ENCODE data around the gene NFIL3.

NFIL3 gene

DNA sequence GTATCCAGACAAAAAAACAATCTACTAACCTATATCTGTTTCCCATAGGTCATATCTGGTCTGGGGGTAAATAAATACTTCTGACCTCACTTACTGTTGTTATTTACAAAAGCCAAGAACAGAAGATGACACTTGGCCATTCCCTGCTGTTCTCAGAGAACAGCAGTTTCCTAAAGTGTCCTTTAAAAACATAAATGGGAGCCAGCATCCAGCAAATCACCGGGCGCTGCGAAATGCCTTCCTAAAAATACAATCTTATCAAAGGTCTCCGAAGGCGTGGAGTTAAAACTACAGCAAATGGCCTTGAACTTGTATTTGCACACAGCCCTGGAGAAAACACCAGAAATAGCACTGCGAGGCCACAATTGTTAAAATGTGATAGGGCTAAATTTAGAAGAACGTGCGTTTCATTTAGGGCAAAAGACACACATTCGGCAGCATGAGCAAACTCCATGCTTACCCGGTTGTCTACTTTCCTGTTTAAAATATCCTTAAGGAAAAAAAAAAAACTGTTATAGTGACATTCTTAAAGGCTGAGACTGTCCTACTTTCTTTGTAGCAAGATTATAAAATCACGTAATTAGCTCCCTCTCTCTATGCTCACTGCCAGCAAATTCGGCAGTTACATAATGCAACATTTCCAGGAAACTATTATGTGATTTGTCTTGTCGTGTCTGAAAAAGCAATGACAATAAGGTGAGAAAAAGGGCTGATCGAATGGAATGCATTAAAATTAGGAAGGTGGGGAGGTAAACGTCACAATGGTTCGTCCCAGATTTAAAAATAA is 1.5 kb downstream of the NFIL3 start:
- no peak for DNase-seq

DNA sequence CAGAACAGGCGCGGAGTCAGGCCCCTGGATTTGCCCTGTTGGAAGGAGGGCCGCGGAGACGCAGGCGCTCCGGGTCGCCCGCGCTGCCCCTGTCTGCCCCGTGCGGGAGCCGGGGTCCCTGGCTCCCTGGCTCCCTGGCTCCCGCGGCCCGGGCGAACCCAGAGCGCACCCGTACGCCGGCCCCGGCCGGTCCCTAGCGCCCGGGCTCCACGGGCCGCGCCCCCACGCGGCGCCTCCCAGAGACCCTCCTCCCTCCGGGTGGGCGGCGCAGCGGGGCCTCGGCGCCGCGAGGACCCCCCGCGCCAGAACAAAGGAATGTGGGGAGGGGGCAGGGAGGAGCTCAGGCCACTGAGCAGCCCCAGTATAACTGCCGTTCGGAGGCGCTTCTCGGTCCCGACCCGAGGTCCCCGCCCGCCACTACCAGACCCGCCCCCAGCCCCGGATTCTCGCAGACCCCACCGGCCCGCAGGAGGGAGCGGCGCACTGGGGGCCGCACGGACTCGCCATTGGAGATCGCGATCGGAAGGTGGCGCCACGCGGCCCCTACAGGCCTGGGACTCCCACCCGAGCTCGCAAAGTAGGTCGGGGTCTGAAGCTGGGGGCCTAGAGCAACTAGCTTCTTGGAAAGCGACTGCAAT is 2.4 kb downstream of the NFIL3 start:
- DNase-seq, result no peak

DNA sequence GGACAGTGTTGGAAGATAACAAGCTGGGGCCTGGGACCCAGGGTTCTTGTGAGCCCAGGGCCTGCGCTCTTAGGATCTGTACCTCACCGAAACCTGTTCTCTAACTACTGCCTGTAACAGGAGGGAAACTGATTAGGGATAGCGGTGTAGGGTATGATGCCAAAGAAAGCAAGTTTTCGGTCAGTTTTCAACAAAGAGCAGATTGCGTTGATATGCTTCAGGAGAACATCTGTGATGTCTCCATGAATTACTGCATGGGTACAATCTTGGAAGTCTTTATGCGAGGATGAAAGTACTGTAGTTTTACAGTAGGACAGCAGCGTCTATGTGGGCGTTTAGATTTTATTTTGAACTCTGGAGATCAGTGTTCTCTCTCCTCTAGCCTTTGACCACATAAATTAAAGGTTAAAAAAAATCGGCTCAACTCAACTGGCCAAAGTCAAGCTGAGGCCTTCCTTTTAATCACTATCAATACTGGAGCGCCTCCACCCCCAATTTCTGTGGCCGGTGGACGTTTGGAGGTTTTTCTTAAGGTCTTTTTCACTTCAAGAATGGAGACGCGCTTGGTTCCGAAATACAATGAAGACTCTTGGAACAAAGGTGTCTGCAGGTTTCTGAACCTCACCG is 3.0 kb downstream of the NFIL3 start:
- no peak for DNase-seq

DNA sequence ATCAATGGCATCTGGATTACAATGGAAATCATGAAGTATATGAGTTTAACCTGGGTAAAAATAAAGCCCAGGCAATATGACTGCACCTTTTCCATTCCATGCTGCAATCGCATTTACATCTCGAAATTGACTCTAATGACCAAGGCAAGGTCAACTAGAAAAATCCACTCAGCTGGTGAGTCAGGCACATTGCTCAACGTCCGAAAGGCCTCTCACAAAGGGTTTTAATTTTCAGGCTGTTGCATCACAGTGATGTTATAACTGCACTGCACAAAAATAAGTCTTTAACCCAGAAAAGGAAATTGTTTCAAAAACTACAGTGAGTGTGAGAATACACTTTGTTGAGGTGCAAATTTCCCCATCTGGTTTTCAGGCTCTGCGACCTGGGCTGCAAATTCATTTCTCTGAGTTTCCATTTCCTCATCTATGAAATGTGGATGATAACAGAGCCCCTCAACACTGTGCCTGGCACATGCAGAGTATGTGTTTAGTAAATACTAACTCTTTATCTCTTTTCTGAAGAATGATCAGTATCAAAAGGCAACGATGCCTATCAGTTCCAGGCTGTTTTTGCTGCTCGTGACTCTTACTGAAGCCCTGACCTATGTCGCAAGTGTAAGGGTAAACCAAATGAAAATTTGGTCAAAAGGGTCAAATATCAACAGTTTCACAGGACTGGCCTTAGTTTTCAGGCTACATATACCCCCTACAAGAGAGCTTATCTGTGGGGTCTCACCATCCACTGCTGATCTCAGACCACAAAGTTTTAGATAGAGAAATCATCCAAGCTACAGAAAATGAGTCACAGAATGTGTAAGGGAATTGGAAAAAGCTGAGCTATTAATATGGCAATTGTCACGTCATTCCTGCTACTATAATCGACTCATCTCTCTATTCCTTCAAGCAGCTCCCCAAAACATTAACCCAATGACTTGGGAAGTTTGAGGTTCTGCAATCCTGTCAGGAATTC is 4.1 kb downstream of the NFIL3 start:
- DNase-seq, result no peak

DNA sequence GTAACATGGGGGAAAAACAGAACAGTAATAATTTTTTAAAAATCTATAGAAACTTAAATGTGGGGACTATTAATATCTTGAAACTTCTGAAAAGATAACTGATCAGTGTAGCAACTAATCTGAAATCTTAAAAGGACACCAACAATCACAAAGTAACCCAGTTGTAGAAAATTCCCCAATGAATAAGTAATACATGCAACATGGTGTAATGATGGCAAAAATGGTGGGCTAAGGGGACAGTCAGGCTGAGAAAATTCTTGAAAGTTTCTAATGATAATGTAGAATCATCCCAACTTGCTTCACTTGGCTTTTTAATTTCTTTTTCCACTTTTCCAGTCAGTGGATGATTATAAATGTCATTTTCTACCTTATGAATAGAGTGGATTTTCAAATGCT is 5.4 kb downstream of the NFIL3 start:
- no peak for DNase-seq

DNA sequence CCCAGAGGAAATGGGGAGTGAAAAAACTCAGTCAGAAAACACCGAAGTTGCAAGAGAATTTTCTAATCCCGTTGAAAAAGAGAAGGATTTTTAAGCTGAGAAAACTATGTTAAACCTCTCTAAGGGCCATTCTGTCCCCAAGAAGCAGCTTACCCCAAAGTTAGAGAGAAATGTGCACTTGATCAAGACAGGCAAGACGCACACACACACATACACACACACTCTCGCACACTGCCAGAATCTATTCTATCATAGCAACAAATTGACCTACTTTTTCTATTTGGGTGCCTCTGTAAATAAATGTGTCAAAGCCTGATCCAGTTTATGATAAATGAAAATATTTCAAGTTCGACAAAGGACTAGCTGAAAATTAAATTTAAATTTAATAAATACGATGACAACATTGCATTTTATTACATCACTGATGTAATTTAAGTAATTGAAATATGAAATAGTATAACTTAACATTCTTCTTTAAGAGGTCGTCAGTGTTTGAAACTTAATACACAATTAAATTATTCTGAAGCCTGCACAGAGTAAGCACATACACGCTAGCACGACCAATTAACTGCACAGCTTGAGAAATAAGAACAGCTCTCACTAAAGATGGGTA is 5.9 kb downstream of the NFIL3 start:
- no peak for DNase-seq

DNA sequence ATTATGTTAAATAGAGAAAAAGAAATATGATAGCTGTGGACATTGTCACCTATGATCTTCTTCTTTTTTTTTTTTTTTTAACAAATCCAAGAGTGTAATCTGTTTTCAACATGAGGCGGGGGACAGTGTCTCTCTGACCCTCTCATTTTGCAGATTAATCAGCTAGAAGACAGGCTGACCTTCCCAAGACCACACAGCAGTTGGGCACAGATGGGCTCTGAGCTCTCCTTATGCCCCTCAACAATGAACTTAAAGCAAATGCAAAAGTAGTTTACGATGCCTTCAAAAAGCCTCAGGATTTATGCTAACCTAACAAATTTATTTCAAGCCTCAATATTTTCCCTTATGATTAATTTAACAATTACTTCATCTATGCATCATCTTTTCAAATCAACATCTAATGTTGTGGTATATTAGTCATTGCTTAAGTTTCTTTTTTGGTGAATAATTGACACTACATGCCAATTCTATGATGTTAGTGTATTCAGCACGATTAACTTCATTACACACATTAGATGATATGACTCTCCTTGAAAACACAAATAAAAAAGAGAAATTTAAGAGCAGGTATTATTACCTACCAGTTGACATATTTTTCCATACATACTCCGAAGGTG is 7.4 kb downstream of the NFIL3 start:
- no peak for DNase-seq

DNA sequence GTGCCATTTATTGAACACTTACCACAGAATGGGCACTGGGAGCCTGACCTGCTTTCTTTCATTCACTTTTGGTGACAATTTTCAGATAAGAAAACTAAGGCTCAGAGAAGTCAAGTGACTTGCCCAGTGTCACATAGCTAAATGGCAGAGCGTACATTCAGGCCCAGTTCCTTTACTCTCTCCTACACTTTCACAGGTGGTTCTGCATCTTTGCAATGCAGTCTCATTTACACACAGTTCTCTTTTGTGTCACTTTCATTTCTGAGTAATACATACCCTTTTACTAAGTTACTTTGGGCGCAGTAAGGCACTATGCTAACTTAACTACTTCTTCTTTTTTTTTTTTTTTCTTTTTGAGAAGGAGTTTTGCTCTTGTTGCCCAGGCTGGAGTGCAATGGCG is 8.3 kb downstream of the NFIL3 start:
- no peak for DNase-seq

DNA sequence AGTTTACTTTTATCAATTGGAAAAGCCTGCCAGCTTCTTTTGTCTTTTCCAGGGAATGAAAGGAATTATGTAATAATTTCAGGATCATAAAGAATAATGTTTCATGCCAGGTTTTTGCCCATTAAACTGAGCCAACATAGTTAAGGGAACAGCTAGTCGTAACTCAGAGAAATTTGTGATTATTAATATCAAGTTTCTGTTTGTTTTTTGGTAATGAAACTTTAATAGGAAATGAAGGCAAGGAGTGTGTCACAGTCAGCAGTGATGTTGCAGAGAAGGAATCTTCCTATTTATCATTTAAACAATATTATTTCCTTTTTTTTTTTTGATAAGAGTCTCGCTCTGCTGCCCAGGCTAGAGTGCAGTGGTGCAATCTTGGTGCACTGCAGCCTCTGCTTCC is 10.7 kb downstream of the NFIL3 start:
- no peak for DNase-seq

DNA sequence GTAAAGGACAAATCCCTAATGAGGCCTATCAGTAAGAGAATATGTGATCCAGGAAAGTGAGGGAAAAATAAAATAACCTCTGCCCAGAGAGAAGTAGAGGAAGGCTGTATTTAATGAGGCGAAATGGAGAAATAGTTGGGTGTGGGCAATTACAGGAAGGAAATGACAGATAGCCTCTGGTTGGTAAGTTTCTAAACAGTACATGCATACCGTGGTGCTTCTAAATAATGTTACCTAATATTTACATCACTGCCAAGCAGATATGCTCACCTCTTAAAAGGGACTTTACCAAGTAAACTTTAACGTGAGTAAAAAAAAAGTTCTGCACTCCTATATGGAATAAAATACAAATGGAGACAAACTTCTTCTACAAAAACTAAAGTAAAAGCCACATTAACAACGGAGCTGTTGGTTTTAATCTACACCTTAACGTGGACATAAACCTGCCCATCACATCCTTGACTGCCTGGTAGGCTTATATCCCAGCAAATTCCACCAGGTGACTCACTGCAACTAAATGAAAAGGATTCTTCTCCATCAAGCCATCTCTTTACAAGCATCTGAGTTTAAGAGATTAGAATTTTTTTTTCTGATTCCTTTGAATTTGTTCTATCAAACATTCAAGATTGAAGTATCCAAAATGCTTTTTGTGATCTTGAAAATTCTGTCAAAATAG is 12.4 kb downstream of the NFIL3 start:
- DNase-seq, result no peak

DNA sequence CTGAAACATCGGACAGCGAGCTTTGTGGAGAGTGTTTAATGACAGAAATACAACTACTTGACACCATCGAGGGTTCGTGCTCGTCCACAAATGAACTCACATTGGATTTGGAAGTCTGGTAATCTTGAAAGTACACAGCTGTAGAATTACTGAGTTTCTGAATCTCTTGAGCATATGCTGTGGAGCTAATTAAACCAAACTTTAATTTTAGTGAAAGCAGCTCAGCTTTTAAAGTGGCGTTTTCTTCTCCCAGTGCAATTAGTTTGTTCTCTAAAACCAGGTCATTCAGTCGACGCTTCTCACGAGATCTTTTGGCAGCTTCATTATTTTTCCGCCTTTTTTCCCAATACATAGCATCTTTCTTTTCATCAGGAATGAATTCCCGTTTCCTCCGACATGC is 13.5 kb downstream of the NFIL3 start:
- no peak for DNase-seq

DNA sequence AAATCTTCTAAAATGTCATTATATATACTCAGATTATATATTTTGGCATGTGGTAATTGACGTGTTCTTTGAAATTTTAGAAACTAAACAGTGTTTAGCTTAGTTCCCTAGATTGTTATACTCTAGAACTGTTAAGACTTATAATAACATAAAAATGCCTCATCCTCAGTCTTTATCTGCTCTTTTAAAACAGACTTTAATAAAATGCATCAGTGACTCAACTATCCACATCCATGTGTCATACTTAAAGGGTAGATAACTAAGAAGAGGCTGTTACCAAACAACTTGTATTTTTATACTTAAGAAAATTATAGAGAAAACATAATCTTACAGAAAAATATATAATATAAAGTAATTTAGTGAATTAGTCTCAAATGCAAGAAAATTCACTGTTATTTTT is 15.2 kb downstream of the NFIL3 start:
- DNase-seq, result no peak

DNA sequence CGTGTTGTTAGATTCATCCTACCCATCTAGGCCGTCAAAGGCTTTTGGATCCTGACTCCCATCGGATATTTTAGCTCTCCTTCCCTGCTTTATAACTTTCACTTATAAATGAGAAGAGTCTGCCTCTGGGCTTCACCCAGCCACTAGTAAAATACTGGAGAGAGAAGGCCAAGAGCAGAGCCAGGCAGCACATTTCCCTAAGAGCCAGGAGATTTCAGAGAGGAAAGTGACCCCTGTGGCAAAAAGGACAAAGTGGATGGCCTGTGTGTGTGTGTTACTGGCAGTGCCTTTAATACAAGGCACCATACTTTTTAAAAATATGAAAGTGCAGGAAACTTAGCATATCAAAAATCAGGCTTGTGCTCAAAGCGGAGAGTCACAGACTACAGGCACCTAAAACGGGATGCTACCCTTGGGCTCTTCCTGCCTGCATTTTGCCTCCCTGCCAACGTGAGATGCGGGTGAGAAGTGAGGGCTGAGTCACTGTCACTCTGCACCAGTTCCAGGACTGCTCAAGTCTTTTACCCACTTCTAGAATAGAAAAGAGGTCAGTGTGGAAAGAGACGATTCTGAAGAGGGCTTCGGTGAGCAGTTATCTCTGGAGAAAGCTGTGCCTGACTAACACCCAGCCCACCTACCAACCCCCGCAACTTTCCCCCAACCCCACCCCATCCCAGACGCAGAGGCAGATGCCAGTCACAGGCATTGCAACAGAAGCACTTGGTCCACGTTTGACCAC is 15.9 kb downstream of the NFIL3 start:
- DNase-seq, result no peak

DNA sequence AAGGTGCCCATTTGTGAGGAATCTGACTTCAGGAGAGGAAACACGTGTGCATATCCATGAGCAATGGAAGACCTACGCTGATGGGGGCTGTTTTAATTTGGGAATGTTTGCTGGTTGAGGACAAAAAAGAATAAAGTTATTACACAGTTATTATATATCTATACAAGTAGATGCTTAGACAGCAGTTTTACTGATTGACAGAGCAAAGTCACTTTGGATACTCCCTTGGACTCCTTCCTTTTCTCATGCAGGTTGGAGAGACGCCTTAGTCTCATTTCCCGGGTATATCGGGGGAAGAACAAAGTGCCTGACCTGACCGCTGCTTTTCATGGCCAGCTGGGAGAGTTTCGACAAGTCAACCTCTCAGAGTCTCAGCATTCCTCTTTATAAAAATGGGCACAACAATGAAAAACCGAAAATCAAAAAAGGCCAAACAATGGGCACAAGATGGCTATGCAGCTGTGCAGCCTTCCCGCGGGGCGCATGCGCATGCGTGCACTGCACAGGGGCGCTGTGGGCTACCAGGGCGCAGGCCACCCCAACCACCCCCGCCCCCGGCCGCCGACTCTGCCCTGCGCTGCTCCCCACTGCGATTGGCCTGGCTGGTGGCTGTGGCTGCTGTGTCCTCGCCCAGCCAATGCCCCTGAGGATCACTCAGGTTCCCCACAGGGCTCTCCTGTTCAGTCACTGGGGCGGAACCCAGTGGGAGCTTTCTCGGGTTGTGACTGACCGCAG is 18.1 kb downstream of the NFIL3 start:
- no peak for DNase-seq

DNA sequence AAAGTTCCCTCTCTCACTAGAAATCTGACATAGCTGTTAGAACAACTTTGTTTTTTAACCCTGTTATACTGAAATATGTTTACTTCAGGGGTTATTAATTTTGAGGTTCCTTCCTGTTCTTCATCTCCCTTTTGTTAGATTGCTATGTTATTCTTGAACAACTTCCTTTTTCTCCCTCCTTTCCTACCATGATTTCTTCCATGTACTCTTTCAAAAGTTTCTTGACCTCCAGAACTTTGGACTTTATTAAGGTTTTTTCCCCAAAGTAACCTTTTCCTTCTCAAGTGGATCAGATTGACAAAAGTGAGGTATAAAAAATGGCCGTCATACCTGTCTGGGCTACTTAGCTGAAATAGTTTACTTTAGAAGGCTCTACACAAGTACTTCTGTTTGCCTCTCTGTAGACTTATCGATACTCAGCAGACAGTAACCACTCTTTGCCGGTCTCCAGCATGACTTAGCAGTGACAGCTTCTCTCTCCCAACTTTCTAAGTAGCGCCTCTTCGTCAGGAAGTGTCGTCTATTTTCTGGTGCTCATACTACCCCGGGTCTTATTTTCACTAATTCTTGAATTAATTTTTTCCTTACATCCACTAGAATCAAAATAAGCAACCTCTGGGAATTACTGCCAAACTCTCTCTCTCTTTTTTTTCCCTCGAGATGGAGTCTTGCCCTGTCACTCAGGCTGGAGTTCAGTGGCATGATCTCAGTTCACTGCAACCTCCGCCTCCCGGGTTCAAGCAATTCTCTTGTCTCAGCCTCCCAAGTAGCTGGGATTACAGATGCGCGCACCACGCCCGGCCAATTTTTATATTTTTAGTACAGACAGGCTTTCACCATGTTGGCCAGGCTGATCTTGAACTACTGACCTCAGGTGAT is 19.7 kb downstream of the NFIL3 start:
- DNase-seq, result no peak

DNA sequence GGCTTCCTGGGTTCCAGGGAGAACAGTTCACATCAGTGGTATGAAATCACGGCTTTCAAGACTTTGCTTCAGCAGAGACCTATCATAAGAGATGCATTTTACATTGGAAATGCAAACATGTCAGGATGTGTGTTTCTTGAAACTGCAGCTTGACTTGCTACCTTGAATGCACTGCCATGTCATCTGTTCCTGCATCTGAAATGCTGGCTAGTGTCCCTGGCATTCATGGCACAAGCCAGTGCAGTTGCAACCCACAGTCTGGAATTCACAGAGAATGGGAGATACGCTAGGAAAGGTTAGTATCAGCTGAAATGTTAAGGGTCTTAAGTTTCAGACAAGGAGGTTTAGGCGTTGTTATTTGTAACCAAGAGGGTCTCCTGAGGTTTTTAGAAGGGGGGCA is 24.7 kb downstream of the NFIL3 start:
- DNase-seq, result no peak

DNA sequence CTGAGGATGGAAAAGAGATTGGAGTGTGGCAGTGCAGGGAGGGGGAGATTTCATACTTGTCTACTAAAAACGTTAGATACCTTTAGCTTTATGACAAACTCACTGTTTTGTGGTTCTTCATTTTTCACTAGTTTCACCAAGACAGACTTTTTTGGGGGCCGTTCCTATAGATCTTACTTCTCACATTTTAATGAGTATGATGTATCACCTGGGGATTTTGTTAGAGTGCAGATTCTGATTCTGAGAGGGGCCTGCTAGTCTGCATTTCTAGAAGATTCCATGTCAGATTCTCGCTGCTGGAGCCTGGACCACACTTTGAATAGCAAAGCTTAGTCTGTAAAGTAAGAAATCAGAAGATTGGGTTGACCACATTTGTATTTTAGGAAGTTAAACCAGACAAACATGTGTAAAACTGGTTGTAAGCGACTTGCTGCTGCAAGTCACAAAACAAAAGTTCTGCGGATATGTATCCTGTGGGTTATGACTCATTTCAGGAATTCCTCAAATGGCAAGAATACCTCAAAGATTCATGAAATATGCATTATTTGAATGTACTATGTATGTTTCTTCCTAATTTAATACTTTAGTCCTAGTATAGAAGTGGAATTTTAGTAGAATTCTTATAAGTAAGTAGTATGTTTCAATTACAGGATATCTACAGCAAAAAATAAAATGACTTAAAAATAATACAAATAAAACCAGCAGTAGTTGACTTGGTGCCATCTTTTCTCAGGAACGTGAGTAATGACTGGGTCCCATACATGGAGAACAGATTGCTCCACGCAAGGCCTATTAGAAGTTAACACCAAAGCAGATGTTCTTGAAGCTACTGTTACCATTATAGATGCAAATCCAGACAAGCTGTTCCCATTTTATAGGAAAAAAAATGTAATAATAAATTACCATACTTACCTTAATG is 27.8 kb downstream of the NFIL3 start:
- DNase-seq, result no peak

DNA sequence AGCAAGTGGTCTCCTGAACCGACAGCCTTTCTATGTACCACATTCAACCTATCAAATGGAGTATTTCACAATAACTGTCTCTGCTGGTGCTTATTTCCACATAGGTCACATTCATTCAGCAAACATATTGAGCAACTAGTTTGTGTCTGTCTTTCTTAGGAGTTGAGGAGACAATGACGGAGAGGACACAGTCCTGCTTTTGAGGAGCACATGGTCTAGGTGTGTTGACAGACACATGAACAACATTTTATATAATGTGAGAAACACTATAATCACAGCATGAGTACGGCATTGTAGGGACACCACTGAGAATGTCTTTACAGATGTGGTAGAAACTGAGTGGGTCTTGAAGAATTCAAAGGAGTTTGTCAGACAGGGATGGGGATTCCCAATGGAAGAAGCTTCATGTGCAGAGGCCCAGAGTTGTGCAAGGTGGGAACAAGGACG is 28.5 kb downstream of the NFIL3 start:
- DNase-seq, result no peak
